SH-SY5Y (cell line): ENCODE data around the gene NAV3.

Experiments used
- GATA2 ChIP-seq: IDR thresholded peaks from 2 replicates; pipeline ENCODE4 v1.6.1; 2011; ENCODE audit warnings: mild to moderate bottlenecking, low read depth, low read length
- GATA3 ChIP-seq: IDR thresholded peaks from 2 replicates; pipeline ENCODE4 v1.6.1; 2011; ENCODE audit warnings: low read depth, mild to moderate bottlenecking, low read length, moderate library complexity

NAV3 gene

GRCh38 chr12:78249578-78249977 is 418.9 kb downstream of the NAV3 start:
- no peak for TF ChIP-seq GATA2
- no peak for TF ChIP-seq GATA3

- TF ChIP-seq GATA3 (no peak), GATA2 (no peak)
Measured at GRCh38 chr12:78260976-78261375, 430.3 kb downstream of the NAV3 start.

GRCh38 chr12:78261901-78262300 is 431.2 kb downstream of the NAV3 start:
- no peak for TF ChIP-seq GATA2
- no peak for TF ChIP-seq GATA3
